ENCODE measurements around the gene CNIH1.
"Not testable (repeated sequence)": the region's sequence is repeated elsewhere in the genome, so short reads cannot be mapped to it uniquely, and the experiment has no call there.

Gene CNIH1

DNA sequence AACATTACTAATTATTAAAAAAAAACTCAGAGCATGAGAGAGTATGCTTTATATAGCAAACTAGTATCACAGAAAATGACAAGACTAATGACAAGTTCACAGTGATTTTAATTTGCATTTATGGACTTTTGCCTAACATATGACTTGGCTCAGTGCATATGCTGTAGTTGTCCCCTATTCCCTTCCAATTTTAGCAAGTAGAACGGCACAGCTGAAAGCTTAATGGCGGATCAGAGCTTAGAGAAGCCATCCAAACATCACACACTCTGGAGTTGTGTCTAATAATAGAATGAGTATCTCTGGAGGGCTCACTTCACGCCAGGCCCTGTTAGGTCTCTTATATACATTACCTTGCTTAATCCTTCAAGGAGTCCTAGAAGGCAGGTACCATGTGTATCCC, 13.3 kb downstream of the CNIH1 start:
- no peak for DNase-seq (ENCODE audit: low read depth)

DNA sequence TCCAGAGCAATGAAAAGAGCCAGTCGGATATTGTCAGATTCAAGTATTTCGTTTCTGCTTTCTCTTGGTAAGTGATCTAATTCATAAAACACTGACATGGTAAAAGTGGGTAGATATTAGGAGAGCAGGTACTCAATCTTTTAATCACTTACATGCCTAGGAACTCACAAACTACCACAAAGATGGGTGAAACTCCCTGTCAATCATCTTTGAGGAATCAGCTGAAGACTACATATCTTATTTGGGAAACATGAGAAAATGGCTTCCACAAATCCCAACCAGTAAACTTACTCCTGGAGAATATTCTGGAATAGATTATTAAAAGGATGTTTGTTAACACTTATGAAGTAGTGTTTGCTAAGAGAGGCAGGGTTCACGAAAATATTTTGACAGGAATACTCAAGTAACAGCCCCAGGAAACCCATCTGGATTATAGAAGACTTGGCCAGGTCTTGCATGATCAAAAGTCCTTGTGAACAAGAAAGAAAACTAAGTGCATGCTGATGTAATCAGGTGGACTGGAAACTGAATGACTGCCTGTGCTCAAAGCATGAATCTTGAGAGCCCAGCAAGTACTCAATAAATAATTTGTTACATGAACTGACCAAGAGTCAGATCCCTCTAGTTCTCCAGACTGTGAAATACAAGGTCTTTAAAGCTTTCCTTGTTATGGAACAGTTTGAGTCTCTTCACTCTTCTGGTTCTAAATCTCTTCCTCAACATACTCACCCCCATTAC, 15.5 kb downstream of the CNIH1 start:
- DNase-seq (ENCODE audit: low read depth) = no peak

DNA sequence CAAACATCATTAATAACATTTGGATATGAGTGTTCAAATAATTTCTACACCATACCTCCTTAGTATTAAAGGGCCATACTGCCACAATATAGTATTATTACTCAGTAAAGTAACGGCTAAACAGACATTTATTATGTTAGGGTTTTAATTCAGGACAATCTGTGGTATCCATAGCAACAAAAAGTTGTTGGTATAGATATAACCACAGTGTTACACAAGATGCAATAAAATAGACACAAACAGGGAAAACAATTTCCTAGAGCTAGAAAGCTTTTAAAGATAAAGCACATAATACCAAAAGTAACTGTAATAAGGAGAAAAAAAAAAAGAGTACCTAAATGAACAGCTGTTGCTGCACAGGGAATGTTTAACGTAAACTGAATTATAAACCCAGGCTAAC, 16.1 kb downstream of the CNIH1 start:
- no peak for DNase-seq (ENCODE audit: low read depth)

DNA sequence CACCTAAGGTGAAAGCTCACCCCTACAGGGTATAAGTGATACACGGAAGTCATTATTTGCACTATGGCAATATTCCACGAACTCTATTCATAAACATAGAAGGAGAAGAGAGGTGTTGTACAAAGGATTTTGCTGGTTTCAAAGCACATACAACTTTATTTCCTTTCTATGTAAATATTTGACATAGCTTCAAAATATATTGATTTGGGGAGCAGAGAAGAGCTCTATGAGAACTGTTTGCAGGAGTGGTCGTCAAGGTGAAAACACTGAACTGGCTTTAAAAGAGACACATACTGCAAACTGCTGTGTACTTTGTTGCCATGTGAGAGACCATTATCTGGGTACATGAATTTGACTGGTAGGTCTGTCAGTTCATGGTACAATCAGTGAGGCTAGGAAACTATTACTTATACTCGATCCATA, 16.7 kb downstream of the CNIH1 start:
- DNase-seq (ENCODE audit: low read depth) = no peak

DNA sequence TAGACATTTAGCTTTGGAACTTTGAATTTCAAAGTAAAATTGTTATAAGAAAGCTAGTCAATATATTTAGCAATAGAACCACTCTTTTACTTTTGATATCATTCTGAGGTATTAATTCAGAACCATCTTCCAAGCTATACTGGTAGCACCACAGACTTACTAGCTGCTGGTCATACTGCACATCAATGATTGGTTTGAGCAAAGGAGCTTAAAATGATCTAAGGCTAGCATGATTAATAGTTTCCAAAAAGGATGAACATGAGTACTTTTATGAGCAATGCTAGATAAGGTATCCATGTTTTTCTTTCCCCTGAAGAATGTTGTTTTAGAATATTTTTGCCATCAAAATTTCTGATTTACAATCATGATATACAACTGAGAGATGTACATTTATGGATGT, 17.2 kb downstream of the CNIH1 start:
- no peak for DNase-seq (ENCODE audit: low read depth)

DNA sequence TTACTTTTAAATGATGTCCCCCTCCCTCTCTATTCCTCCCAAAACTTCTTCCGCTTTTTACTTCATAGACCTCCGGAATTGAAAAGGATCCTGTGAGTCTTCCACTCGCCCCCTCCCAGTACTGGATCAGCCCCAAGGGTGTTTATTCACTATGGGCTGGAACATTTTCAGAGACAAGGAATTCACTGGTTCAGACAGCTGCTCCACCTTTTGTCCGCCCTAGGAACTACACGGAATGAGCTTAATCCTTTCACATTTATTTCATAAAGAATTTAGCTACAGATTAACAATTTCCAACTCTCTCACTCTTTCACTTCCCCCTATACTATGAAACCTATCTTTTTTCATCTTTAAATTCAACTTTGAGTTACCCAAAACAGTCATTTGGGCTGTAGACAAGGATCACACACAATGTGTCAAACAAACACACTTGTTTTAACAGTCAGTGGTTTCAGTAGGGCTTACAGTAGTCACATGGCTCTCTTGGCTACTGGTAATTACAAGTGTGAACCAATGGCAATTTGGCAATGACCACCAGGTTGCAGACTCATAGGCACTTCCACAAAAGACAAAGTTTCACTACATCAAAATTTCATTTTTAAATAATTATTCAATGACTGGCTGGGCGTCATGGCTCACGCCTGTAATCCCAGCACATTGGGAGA, 20.6 kb downstream of the CNIH1 start:
- DNase-seq (ENCODE audit: low read depth) = no peak

DNA sequence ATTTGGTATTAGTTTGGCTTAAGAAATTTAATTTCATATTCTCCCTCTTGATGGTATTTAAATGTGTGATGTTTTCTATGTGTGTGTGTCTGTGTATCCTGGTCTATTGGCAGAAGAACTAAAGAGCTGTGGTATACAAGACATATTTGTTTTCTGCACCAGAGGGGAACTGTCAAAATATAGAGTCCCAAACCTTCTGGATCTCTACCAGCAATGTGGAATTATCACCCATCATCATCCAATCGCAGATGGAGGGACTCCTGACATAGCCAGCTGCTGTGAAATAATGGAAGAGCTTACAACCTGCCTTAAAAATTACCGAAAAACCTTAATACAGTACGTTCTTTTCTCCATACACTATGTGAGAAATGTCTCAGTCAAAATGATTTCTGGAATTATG, 29.8 kb downstream of the CNIH1 start:
- DNase-seq (ENCODE audit: low read depth) = no peak

DNA sequence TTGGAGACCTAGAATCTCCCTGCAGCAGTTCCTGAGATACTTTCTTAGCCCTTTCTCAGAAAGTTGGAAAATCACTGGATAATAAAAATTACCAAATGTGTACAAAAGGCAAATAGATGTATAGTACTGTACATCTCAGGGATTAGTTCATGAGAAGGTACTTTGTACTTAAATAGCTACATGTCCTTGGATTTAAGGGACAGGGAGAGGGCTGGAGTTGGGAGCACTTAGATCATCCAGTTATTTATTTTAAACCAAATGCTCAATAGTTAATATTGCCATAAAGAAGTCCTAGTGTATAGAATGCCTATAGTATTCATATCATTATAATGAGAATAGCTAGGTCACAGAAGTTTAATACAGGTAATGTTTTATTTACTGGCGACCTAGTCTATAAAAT, 31.0 kb downstream of the CNIH1 start:
- DNase-seq (ENCODE audit: low read depth) = no peak

DNA sequence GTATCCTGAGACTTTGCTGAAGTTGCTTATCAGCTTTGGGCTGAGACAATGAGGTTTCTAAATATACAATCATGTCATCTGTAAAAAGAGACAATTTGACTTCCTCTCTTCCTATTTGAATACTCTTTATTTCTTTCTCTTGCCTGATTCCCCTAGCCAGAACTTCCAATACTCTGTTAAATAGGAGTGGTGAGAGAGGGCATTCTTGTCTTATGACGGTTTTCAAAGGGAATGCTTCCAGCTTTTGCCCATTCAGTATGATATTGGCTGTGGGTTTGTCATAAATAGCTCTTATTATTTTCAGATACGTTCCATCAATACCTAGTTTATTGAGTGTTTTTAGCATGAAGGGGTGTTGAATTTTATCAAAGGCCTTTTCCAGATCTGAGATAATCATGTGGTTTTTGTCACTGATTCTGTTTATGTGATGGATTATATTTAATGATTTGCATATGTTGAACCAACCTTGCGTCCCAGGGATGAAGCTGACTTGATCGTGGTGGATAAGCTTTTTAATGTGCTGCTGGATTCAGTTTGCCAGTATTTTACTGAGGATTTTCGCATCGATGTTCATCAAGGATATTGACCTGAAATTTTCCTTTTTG, 37.7 kb downstream of the CNIH1 start:
- DNase-seq (ENCODE audit: low read depth) = not testable (repeated sequence)

DNA sequence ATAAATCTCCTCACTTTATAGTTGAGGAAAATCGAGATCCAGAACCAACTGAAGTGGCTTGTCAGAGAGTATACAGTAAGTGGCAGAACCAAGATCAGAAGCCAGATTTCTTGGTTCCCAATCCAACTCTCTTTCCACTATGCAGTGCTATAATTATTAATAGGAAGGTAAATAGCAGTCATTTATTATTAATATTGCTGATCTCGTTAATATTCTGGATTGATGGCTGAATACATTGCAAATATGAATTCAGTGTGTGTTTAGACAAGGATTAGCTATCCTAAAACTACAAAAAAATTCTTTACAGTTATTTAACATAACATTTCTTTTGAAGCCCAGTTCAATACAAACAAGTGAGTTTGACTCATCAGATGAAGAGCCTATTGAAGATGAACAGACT, 41.6 kb downstream of the CNIH1 start:
- DNase-seq (ENCODE audit: low read depth) = no peak

DNA sequence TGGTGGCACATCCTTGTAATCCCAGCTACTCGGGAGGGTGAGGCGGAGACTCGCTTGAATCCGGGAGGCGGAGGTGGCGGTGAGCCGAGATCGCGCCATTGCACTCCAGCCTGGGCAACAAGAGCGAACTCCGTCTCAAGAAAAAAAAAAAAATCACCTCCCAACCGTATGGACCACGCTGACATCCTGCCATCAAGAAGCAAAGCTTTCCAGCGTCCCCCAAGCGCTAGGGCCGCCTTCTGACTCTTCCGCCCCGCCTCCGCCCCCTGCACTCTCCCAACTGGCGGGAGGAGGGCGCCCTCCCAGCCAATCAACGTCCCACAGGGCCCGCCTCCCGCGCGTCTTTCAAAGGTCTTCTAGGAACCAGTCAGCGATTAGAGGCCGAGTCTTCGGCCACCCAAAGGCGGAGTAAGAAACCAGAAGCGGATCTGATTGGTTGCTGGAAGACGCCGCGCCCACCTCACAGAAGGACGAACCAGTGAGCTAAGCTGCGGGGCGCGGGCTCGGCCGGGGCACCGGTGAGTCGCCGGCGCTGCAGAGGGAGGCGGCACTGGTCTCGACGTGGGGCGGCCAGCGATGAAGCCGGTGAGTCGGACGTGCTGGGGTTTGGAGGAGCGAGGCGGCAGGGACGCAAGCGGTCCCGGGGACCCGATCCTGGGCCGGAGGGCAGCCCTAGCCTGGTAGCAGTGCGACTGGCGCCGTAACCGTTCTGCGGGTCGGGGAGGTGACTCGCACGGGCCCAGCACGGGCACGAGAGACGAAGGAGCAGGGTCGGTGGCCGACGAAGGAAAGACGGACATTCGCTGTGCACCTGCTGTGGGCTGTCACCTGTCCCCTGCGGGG, 44.5 kb downstream of the CNIH1 start, which contains the start of gene CDKN3:
Gene CDKN3 (plus strand): TSS at position 515 of the 843 bp plus-strand sequence. CDS start 62 bp downstream, at position 577.
- DNase-seq (ENCODE audit: low read depth) = peak; percentile 95

DNA sequence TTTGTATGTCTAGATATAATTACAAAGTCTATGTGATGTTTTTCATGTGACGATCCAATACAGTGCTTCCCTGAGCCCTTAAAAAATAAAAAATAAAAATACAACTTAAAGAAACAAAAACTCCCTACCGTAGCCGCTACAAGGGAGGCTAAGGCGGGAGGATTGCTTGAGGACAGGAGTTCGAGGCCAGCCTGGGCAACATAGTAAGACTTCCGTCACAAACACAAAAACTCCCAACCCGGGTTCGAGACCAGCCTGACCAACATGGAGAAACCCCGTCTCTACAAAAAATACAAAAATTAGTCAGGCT, 45.0 kb downstream of the CNIH1 start:
- DNase-seq (ENCODE audit: low read depth) = no peak

DNA sequence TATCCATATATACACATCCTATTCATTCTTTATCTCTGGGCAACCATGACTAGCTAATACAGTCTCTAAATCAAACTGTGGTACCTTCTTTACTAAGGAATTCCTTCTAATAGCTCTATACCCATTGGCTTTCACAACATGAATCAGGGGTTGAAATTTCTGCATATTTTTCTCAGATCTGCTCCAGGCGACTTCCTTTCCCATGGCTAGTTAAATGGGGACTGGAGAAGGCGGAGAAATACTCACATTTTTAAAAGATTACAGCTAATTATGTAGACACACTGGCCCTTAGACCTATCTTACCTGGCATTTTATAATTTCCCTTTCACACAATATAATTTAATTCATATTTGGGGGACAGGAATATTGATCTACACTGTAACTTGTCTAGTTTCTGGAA, 45.5 kb downstream of the CNIH1 start:
- DNase-seq (ENCODE audit: low read depth) = no peak

DNA sequence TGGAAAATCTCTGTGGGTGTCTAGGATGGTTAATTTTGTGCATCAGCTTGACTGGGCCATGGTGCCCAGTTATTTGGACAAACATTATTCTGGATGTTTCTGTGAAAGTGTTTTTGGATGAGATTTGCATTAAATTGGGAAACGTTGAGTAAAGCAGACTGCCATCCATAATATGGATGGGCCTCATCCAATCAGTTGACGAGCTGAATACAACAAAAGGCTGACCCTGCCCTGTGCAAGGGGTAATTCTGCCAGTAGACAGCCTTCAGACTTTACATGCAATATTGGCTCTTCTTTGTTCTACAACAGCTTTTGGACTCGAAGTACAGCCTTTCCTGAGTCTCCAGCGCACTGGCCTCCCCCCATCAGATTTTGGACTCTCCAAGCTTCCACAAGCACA, 45.9 kb downstream of the CNIH1 start:
- no peak for DNase-seq (ENCODE audit: low read depth)

DNA sequence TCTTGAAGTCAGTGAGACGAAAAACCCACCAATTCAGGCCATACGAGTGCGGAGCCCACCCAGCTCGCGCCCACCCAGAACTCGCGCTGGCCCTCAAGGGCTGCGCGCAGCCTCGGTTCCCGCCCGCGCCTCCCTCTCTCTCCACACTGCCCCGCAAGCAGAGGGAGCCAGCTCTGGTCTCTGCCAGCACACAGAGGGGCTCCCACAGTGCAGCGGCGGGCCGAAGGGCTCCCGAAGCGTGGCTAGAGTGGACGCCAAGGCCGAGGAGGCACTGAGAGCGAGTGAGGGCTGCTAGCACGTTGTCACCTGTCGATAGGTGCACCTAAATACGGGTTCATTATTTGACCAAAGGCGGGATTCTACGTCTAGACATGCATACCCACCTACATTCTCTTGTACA, 46.6 kb downstream of the CNIH1 start:
- no peak for DNase-seq (ENCODE audit: low read depth)

DNA sequence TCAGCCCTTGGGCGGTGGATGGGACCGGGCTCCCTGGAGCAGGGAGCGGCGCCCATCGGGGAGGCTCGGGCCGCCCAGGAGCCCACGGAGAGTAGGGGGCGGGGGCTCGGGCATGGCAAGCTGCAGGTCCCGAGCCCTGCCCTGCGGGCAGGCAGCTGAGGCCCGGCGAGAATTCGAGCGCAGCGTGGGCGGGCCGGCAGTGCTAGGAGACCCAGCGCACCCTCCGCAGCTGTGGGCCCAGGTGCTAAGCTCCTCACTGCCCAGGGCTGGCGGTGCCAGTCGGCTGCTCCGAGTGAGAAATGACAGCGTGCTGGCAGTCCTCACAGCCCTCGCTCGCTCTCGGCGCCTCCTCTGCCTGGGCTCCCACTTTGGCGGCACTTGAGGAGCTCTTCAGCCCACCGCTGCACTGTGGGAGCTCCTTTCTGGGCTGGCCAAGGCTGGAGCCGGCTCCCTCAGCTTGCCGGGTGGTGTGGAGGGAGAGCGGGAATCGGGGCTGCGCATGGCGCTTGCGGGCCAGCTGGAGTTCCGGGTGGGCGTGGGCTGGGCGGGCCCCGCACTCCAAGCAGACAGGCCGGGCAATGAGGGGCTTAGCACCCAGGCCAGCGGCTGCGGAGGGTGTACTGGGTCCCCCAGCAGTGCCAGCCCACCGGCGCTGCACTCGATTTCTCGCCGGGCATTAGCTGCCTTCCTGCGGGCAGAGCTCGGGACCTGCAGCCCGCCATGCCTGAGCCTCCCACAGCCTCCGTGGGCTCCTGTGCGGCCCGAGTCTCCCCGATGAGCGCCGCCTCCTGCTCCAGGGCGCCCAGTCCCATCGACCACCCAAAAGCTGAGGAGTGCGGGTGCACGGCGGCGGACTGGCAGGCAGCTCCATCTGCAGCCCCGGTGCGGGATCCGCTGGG, 47.9 kb downstream of the CNIH1 start:
- DNase-seq (ENCODE audit: low read depth) = not testable (repeated sequence)

DNA sequence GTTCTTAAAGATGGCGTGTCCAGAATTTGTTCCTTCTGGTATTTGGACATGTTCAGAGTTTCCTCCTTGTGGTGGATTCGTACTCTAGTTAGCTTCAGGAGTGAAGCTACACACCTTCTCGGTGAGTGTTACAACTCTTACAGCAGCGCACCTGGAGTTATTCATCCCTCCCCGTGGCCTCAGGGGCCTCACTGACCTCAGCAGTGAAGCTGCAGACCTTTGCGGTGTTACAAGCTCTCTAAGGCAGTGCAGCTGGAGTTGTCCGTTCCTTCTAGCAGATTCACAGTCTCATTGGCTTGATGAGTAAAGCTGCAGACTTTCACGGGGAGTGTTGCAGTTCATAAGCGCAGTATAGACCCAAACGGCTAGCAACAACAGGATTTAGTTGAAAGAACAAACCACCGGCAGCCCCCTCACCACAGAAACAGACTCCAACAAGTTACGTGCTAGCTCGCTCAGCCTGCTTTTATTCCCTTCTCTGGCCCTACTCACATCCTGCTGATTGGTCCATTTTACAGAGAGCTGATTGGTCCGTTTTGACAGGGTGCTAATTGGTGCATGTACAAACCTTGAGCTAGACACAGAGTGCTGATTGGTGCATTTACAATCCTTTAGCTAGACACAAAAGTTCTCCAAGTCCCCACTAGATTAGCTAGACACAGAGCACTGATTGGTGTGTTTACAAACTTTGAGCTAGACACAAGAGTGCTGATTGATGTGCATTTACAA, 48.9 kb downstream of the CNIH1 start:
- DNase-seq (ENCODE audit: low read depth) = no peak

DNA sequence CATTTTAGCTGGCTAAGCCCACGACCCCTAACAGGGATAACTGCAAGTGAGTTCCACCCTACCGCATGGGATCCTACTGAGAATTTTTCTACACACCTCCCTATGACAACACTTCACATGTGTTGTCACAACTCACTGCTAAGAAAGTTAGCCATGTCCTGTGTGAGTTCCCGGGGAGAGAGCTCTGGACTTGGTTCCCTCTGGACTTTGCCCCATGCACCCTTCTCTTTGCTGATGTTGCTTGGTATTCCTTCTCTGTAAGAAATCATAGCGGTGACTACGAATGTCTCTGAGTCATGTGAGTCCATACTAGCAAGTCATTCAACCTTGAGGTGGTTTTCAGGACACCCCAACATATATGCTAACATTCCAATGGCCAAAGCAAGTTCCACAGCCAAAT, 53.8 kb downstream of the CNIH1 start:
- no peak for DNase-seq (ENCODE audit: low read depth)

DNA sequence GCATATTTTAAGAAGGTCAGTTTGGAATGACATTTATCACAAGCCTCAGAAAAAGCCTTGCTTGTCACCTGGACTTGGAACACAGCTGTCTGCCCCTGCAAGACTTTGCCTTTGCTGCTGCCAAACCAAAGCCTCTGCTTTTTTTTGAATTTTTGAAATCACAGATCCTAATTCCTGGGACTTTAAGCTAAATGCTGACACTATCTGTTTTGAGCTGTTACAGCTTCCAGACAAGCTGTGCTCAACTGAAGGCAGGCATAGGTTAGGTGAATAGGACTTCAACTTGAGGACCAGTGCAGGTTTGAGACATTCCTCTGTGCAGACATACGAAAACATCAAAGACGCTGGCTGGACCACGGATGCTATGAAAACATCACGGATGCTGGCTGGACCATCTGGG, 55.6 kb downstream of the CNIH1 start:
- no peak for DNase-seq (ENCODE audit: low read depth)

DNA sequence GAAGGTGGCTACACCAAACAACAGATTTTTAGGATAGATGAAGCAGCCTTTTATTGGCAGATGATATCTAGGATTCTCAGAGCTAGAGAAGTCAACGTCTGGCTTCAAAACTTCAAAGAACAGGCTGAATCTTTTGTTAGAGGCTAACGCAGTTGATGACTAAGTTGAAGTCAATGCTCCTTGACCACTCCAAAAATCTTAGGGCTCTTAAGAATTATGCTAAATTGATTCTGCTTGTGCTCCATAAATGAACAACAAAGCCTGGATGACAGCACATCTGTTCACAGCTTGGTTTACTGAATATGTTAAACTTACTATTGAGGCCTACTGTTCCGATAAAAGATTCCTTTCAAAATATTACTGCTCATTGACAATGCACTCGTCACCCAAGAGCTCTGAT, 57.3 kb downstream of the CNIH1 start:
- no peak for DNase-seq (ENCODE audit: low read depth)

DNA sequence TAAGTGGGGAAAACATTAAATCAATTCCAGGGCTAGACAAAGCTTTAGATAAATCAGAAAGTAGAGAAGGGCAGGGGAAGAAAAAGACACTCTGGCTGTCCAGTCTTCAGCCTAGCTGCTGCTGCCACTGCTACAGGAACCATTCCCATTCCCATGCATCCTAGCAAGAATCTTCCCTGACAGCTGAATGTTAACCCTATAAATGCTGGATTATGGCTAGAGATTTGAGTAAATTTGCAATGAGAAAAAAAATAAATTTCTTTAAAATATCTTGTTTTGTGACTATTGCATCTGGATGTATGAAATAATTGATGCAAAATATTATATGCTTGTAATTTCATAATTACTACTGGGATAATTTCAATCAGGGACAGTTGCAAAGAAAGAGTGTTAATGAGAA, 59.4 kb downstream of the CNIH1 start:
- no peak for DNase-seq (ENCODE audit: low read depth)

All from activated T-helper 1 cell treated with Interleukin-2 at 50 U/mL for 16 hours (primary cell).